PFSK-1 (cell line): ENCODE data around the gene KRTAP10-12.

ENCODE experiments used
- POLR2AphosphoS5 ChIP-seq: IDR thresholded peaks from 2 replicates; pipeline ENCODE4 v1.6.1; 2012; ENCODE audit warnings: low read depth, mild to moderate bottlenecking, control low read depth, low read length, moderate library complexity
- REST ChIP-seq, 2 experiments: IDR thresholded peaks; 2 replicates each; pipeline versions ENCODE4 v1.6.1 to v1.8.0; 2011 to 2012; ENCODE audit warnings: low read depth in 2 of 2, low read length in 2 of 2, control low read depth in 1 of 2, inconsistent platforms in 1 of 2, mild to moderate bottlenecking in 1 of 2, moderate library complexity in 1 of 2; ENCODE audit not compliant: insufficient read depth in 1 of 2
- SIN3A ChIP-seq: IDR thresholded peaks from 2 replicates; pipeline ENCODE4 v1.6.1; 2012; ENCODE audit warnings: mild to moderate bottlenecking, low read length, moderate library complexity, borderline replicate concordance; ENCODE audit not compliant: insufficient read depth
- TAF1 ChIP-seq: IDR thresholded peaks from 2 replicates; pipeline ENCODE4 v1.6.1; 2012; ENCODE audit warnings: low read length, control low read depth, borderline replicate concordance; ENCODE audit not compliant: insufficient read depth

GRCh38 chr21:44718093-44718492 is 21.1 kb downstream of the KRTAP10-12 start:
- TF ChIP-seq POLR2AphosphoS5 (no peak), REST (IDR thresholded peaks at IDR 0.05; ENCODE audit: insufficient read depth in 1 of 2, low read depth in 2 of 2, low read length in 2 of 2) (no peak), TAF1 (no peak), SIN3A (no peak)
